ENCODE measurements around the gene GNAI2.

DNA sequence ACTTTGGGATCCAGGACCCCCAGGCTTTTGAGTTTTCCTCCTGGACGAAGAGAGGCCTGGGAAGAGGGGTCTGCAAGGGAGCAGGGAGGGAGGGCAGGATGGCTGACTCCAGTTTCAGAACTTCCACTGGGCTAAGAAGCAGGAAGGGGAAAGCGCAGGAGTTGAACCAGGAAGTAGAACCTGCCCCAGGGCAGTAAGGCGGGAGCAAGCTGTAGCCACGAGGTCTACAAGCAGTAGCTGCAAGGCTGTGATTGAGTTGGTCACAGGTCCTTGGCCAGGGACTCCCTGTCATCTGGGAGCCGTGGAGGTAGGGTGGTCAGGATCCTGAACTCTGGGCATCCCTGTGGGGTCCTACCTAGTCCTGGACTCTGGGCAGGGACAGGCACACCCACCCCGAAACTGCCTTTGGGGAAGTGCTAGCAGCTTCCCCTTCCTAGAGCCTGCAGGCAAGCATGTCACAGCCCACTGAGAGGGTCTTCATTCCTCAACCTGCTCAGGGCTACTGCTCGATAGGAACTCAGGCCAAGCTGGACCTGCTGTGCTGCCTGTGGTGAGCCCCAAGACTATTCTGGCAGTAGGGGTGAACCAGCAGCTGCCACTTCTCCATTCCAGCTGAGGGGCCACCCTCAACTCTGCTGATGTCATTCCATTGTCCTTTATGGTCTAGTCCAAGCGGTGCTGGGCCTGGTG, 5.8 kb upstream of the GNAI2 start:
- TF ChIP-seq SIN3A (IDR thresholded peaks at IDR 0.05; ENCODE audit: borderline replicate concordance, insufficient read depth, low read length) (no peak), POLR2AphosphoS5 (IDR thresholded peaks at IDR 0.05; ENCODE audit: low read depth, low read length) (no peak), TAF1 (IDR thresholded peaks at IDR 0.05; ENCODE audit: borderline replicate concordance, insufficient read depth, low read length) (no peak)
- TF ChIP-seq, protein P1, sequence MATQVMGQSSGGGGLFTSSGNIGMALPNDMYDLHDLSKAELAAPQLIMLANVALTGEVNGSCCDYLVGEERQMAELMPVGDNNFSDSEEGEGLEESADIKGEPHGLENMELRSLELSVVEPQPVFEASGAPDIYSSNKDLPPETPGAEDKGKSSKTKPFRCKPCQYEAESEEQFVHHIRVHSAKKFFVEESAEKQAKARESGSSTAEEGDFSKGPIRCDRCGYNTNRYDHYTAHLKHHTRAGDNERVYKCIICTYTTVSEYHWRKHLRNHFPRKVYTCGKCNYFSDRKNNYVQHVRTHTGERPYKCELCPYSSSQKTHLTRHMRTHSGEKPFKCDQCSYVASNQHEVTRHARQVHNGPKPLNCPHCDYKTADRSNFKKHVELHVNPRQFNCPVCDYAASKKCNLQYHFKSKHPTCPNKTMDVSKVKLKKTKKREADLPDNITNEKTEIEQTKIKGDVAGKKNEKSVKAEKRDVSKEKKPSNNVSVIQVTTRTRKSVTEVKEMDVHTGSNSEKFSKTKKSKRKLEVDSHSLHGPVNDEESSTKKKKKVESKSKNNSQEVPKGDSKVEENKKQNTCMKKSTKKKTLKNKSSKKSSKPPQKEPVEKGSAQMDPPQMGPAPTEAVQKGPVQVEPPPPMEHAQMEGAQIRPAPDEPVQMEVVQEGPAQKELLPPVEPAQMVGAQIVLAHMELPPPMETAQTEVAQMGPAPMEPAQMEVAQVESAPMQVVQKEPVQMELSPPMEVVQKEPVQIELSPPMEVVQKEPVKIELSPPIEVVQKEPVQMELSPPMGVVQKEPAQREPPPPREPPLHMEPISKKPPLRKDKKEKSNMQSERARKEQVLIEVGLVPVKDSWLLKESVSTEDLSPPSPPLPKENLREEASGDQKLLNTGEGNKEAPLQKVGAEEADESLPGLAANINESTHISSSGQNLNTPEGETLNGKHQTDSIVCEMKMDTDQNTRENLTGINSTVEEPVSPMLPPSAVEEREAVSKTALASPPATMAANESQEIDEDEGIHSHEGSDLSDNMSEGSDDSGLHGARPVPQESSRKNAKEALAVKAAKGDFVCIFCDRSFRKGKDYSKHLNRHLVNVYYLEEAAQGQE (IDR thresholded peaks at IDR 0.05; ENCODE audit: insufficient read depth in 1 of 2, low read depth in 2 of 2, low read length in 2 of 2): no peak

Data from PFSK-1 (cell line).